ENCODE data around the gene RAB6B.

GRCh38 chr3:133882986-133883586 lies 12.6 kb downstream of the RAB6B start:
- TF ChIP-seq, protein P1, sequence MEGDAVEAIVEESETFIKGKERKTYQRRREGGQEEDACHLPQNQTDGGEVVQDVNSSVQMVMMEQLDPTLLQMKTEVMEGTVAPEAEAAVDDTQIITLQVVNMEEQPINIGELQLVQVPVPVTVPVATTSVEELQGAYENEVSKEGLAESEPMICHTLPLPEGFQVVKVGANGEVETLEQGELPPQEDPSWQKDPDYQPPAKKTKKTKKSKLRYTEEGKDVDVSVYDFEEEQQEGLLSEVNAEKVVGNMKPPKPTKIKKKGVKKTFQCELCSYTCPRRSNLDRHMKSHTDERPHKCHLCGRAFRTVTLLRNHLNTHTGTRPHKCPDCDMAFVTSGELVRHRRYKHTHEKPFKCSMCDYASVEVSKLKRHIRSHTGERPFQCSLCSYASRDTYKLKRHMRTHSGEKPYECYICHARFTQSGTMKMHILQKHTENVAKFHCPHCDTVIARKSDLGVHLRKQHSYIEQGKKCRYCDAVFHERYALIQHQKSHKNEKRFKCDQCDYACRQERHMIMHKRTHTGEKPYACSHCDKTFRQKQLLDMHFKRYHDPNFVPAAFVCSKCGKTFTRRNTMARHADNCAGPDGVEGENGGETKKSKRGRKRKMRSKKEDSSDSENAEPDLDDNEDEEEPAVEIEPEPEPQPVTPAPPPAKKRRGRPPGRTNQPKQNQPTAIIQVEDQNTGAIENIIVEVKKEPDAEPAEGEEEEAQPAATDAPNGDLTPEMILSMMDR (IDR thresholded peaks at IDR 0.05; ENCODE audit: low read depth, low read length): no peak
- no peak for TF ChIP-seq EZH2phosphoT487 (IDR thresholded peaks at IDR 0.05; ENCODE audit: low read depth)

All from OCI-LY3 (cell line).